EL (cell line): ENCODE measurements around the gene RPS6KC1.
"Not testable (repeated sequence)": the region's sequence is repeated elsewhere in the genome, so short reads cannot be mapped to it uniquely, and the experiment has no call there.

Experiments used
- DNase-seq: peaks from one replicate; pipeline ENCODE4 v3.0.0-alpha.2; 2016

Gene RPS6KC1

GRCh38 chr1:213107613-213108012, 56.6 kb downstream of the RPS6KC1 start:
- DNase-seq = no peak

DNA sequence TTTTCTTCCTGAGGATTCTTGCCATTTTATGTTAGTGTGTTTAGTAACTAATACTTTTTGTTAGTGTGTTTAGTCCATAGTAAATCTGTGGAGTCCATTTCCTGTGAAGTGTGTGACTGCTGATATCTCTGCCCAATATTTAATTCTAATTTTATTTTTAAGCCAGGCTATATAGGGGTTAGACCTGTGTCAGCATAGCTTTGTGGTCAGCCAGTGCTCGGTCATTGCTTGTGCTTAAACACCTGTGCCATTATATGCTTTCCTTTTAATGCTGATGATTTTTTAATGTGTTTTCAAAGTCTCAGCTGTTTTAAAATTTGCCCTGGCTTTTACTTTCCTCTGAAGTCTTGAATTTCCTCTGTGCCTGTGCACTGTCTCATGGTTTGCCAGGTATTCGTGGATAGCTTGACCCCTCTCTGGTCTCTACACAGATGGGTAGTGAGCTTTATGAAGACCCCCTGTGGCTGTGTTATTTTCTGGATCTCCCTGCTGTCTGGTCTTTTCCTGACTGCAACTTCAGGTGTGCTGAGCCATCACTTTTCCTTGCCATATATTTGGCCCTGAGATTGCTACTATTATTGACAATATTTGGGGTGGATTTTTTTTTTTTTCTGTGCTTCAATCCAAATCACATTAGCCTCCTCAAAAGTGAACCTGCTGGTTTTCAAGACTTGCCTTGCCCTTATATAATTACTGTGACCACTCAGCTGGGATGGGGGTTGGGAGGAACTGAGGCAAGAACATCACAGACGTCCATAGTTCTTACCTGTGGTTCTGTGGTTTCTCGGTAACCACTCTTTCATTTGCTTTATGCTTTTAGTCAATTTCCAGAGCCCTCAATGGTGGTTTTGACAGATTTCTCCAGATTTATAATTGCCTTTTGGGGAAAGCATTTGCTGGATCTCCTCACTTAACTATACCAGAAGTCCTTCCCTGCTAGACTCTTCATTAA, 59.6 kb downstream of the RPS6KC1 start:
- no peak for DNase-seq

GRCh38 chr1:213111502-213111901, 60.5 kb downstream of the RPS6KC1 start:
- DNase-seq = no peak

DNA sequence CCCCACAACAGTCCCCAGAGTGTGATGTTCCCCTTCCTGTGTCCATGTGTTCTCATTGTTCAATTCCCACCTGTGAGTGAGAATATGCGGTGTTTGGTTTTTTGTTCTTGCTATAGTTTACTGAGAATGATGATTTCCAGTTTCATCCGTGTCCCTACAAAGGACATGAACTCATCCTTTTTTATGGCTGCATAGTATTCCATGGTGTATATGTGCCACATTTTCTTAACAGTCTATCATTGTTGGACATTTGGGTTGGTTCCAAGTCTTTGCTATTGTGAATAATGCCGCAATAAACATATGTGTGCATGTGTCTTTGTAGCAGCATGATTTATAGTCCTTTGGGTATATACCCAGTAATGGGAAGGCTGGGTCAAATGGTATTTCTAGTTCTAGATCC, 61.7 kb downstream of the RPS6KC1 start:
- not testable (repeated sequence) for DNase-seq

DNA sequence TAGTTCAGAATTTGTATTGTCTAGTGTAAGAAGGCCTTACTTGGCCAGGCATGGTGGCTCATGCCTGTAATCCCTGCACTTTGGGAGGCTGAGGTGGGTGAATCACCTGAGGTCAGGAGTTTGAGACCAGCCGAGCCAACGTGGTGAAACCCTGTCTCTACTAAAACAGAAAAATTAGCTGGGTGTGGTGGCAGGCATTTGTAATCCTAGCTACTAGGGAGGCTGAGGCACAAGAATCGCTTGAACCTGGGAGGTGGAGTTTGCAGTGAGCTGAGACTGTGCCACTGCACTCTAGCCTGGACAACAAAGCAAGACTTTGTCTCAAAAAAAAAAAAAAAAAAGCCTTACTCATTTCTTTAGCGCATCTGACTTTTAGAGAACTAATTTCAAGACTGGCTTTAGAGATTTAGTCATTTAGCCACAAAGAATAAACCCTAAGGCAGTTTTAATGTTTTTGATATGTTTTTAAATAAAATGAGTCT, 66.7 kb downstream of the RPS6KC1 start:
- DNase-seq = not testable (repeated sequence)

DNA sequence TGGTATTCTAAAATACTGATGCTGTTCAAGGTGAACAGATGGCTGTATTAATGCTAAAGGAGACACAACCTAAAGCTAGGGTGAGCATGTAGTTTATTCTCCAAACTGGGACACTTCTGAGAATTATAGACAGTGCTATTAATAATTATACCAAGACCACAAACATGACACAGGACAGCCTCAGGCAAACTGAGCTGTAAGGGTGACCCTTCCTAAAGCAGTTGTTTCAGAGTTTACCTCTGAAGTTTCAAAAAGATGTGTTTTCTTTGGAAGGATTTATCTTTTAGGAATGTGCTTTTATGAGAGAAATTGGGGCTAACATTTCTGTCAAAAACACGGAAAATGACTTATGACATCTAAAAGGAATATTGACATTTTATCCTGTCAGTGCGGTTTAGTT, 68.8 kb downstream of the RPS6KC1 start:
- peak; percentile 46 for DNase-seq

- DNase-seq = no peak
Measured at GRCh38 chr1:213120386-213120785, 69.3 kb downstream of the RPS6KC1 start.

GRCh38 chr1:213120961-213121360, 69.9 kb downstream of the RPS6KC1 start:
- no peak for DNase-seq

DNA sequence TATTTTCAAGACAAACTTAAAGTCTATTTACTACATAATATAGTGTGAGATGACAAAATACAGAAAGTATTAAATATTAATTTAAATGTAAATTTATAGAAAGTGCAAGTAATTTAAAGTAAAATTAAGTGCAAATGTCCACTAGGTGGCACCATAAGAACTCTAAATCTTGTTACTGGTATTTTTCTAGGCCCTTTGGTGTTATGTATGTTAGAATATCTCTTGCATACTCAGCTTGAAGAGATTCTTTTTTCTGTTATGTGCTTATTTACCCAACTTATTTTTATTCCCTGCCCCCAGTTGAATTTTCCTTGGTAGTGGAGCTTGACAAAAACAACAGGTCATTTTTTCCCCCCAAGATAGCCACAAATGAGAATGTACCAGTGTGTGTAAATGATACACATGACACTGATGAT, 71.5 kb downstream of the RPS6KC1 start:
- peak; percentile 53 for DNase-seq

DNA sequence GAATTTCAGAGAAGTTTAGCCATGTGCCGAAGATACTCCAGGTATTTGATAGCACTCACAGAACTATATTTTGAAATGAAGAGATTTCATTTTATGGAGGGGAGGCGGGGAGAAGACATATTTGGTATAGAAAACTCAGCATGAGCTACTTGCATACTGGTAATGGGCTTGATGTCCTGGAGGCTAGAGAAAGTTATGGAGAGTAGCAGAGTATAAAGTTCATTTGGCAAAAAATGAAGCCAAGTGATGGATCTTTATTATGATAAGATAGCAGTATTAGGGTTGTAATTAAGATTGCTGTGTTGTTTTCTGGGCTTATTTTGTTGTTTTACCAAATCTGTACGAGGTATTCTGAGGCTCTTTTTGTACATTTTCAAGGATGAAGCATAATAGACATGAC, 72.0 kb downstream of the RPS6KC1 start:
- DNase-seq = no peak

DNA sequence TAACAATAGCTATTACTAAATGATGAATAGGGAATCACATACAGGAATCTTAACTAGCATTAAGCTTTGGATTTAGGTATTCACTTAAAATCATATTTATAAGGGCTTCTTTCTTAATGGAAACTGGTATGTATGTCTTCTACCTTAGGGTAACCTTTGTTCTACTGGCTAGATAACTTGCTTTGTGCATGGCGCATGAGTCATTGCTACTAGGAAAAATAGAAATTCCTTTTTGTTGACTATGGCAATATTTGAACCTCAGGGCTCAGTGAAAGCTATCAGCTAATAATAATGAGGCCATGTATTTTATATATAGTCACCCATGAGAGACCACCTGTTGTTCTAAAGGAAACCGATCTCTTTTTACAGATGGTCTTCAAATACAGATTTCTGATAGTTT, 72.5 kb downstream of the RPS6KC1 start:
- peak; percentile 76 for DNase-seq

GRCh38 chr1:213124590-213124989, 73.5 kb downstream of the RPS6KC1 start:
- no peak for DNase-seq

- DNase-seq = no peak
Measured at GRCh38 chr1:213125643-213126042, 74.6 kb downstream of the RPS6KC1 start.

DNA sequence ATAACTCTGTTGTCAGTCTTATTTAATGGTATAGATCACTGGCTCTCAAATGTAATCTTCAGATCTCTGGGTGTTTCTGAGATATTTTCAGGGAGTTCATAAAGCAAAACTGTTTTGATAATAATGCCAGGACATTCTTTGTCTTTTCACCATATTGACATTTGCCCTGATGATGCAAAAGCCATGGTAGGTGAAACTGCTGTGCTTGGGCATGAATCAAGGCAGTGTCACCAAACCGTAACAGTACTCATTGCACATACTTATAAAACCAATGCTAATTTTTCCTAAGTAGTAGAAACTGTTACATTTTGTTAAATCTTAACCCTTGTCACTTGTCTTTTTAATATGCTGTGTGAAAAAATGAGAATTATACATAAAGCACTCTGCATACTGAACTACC, 76.0 kb downstream of the RPS6KC1 start:
- DNase-seq = no peak

GRCh38 chr1:213131851-213132655, 81.0 kb downstream of the RPS6KC1 start:
- no peak for DNase-seq

- DNase-seq = no peak
Measured at GRCh38 chr1:213135572-213135971, 84.5 kb downstream of the RPS6KC1 start.

DNA sequence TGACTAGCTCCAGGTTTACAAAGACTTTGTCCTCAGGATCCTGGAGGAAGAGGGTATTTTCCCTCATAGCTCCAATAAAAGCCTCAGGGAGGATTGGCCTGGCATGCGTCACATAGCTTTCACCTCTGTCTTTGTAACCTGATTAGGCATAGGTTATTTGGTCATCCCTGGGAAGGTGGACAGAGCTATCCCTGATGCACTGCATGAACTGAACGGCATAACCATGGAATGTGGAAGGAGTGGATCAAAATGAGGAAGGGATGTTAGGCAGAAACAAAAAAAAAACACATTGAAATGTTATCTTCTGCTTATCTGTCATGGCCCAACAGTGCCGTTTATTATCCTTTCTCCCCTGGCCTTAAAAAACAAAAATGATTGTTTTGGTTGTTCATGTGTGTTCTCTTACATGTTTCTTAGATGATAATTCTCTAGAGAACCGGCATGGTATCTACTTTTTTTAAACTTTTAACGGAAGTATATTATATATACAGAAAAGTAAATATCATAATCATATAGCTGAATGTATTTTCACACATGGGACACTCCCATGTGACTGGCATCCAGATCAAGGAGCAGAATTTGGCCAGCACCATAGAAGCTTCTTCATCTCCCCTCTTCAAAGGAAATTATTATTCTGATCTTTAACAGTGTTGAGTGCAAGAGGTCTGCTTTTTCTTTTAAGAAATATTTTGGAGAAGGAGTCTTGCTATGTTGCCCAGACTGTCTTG, 85.3 kb downstream of the RPS6KC1 start:
- DNase-seq = no peak

GRCh38 chr1:213138391-213138790, 87.3 kb downstream of the RPS6KC1 start:
- no peak for DNase-seq

DNA sequence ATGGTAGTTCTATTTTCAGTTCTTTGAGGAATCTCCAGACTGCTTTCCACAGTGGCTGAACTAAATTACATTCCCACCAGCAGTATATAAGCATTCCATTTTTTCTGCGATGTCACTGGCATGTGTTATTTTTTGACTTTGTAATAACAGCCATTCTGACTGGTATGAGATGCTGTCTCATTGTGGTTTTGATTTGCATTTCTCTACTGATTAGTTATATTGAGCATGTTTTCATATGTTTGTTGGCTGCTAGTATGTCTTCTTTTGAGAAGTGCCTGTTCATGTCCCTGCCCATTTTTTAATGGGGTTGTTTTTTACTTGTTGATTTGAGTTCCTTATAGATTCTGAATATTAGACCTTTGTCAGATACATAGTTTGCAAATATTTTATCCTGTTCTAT, 87.9 kb downstream of the RPS6KC1 start:
- DNase-seq = peak; percentile 40

GRCh38 chr1:213148905-213149304, 97.9 kb downstream of the RPS6KC1 start:
- DNase-seq = no peak

GRCh38 chr1:213150090-213150489, 99.0 kb downstream of the RPS6KC1 start:
- DNase-seq = not testable (repeated sequence)

DNA sequence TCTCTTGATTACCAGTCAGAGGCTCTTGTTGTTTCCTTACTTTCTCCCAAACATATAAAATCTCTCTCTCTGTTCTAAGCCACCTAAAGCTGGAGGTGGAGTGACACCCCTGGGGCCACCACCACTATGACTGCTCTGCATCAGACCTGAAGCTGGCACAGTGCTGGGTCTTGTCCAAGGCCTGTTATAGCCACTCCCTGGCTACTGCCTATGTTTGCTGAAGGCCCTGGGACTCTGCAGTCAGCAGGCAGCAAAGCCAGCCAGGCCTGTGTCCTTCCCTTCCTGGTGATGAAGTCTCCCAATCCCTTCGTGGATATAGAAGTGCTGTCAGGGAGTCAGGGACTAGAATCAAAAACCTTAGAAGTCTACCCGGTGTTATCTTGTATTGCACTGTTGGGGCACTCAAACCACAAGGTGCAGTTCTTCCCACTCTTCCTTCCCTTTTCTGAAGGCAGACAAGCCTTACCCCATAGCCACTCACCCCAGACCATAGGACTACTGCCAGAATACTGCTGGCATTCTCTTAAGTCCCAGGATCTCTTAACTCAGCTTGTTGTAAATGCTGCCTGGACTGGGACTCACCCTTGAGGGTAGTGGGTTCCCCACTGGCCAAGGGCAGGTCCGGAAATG, 103.1 kb downstream of the RPS6KC1 start:
- no peak for DNase-seq

DNA sequence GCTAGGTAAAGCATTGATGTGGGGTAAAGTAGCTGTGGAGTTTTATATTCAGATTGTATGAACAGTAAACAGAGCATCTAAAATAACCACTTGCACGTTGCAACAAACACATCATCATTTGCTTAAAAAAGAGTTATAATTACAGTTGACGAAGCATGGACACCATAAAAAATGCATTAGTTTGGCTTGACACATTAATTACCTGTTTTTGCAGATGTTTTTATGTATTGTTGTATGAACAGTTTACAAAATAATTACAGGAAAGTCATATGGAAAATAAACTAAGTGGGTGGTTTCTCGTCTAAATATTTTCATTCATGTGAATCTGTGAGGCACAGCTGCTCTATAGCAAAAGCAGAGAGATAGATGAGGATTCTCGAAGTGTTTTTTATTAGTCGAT, 108.3 kb downstream of the RPS6KC1 start:
- DNase-seq = no peak
